ENCODE measurements around the gene ARMC9. TPM values are rescaled to one million over a fixed set of nuclear protein-coding genes. Genes with fewer than 3 reads are reported as not detected.

The ARMC9 gene
- total RNA-seq, 1 experiment from 2014 or later, result 14.9 TPM

GRCh38 chr2:231390667-231391066 is 192.2 kb downstream of the ARMC9 start:
- POLR2A ChIA-PET (ENCODE audit: low non-redundant PET), result no interaction called here

GRCh38 chr2:231391981-231392380 is 193.6 kb downstream of the ARMC9 start:
- Histone ChIP-seq H3K4me3 (ENCODE audit: low read depth, low read length, poor library complexity, severe bottlenecking) (no peak overlapping the region), H3K27me3 (replicated peaks; ENCODE audit: insufficient read depth, low read depth, low read length, poor library complexity) (peaks cover 18% of the 10 kb centered on the region), H3K27ac (ENCODE audit: low read depth, low read length, poor library complexity, severe bottlenecking) (no peak overlapping the region), H3K36me3 (ENCODE audit: insufficient read depth, low read length, poor library complexity, severe bottlenecking) (no peaks in the 10 kb centered on the region), H3K4me1 (ENCODE audit: insufficient read depth, low read length, poor library complexity, severe bottlenecking) (no peaks in the 10 kb centered on the region), H3K9me3 (ENCODE audit: low read depth, low read length, poor library complexity, severe bottlenecking) (no peaks in the 10 kb centered on the region)
- POLR2A ChIA-PET (ENCODE audit: low non-redundant PET), result no interaction called here
- DNase-seq (ENCODE audit: low spot score), result no peak
- BruUV-seq (replicated peaks), result no TSS peak
- TF ChIP-seq EZH2 (IDR thresholded peaks at IDR 0.05; ENCODE audit: borderline replicate concordance, low read depth, low read length, poor library complexity, severe bottlenecking) (no peak), CTCF (conservative IDR thresholded peaks at IDR 0.05; ENCODE audit: low read depth, low read length) (no peak)
- CTCF ChIA-PET, result no interaction called here
- intact Hi-C loops (cut with micrococcal nuclease; ENCODE audit: unreplicated experiment), result no loop called here

More at GRCh38 chr2:231390667-231391066, 192.2 kb downstream of the ARMC9 start:
- no peak overlapping the region for H3K4me3 ChIP-seq (ENCODE audit: low read depth, low read length, poor library complexity, severe bottlenecking)
- no peak for DNase-seq (ENCODE audit: low spot score)
- no peaks in the 10 kb centered on the region for H3K9me3 ChIP-seq (ENCODE audit: low read depth, low read length, poor library complexity, severe bottlenecking)
- H3K27me3 ChIP-seq (replicated peaks; ENCODE audit: insufficient read depth, low read depth, low read length, poor library complexity), result peaks cover 7% of the 10 kb centered on the region
- BruUV-seq (replicated peaks), result no TSS peak
- H3K36me3 ChIP-seq (ENCODE audit: insufficient read depth, low read length, poor library complexity, severe bottlenecking), result no peaks in the 10 kb centered on the region
- H3K27ac ChIP-seq (ENCODE audit: low read depth, low read length, poor library complexity, severe bottlenecking), result no peak overlapping the region
- no peak for TF ChIP-seq EZH2 (IDR thresholded peaks at IDR 0.05; ENCODE audit: borderline replicate concordance, low read depth, low read length, poor library complexity, severe bottlenecking)
- no peak for TF ChIP-seq CTCF (conservative IDR thresholded peaks at IDR 0.05; ENCODE audit: low read depth, low read length)
- H3K4me1 ChIP-seq (ENCODE audit: insufficient read depth, low read length, poor library complexity, severe bottlenecking), result no peaks in the 10 kb centered on the region
- intact Hi-C loops (cut with micrococcal nuclease; ENCODE audit: unreplicated experiment), result no loop called here
- CTCF ChIA-PET, result no interaction called here

GRCh38 chr2:231392431-231393148 is 194.2 kb downstream of the ARMC9 start:
- POLR2A ChIA-PET (ENCODE audit: low non-redundant PET), result no interaction called here

More at GRCh38 chr2:231392431-231393148, 194.2 kb downstream of the ARMC9 start:
- no peak for TF ChIP-seq EZH2 (IDR thresholded peaks at IDR 0.05; ENCODE audit: borderline replicate concordance, low read depth, low read length, poor library complexity, severe bottlenecking)
- no peak for TF ChIP-seq CTCF (conservative IDR thresholded peaks at IDR 0.05; ENCODE audit: low read depth, low read length)
- BruUV-seq (replicated peaks), result no TSS peak
- Histone ChIP-seq H3K36me3 (ENCODE audit: insufficient read depth, low read length, poor library complexity, severe bottlenecking) (no peaks in the 10 kb centered on the region), H3K27ac (ENCODE audit: low read depth, low read length, poor library complexity, severe bottlenecking) (no peak overlapping the region), H3K27me3 (replicated peaks; ENCODE audit: insufficient read depth, low read depth, low read length, poor library complexity) (peaks cover 20% of the 10 kb centered on the region), H3K4me3 (ENCODE audit: low read depth, low read length, poor library complexity, severe bottlenecking) (no peak overlapping the region), H3K9me3 (ENCODE audit: low read depth, low read length, poor library complexity, severe bottlenecking) (no peaks in the 10 kb centered on the region), H3K4me1 (ENCODE audit: insufficient read depth, low read length, poor library complexity, severe bottlenecking) (no peaks in the 10 kb centered on the region)
- CTCF ChIA-PET, result no interaction called here
- no peak for DNase-seq (ENCODE audit: low spot score)
- intact Hi-C loops (cut with micrococcal nuclease; ENCODE audit: unreplicated experiment), result no loop called here
